Measurements from ENCODE around the gene GLP2R. TPM values are rescaled to one million over a fixed set of nuclear protein-coding genes. Genes with fewer than 3 reads are reported as not detected.

The GLP2R gene
- total RNA-seq, 5 donors from 2014 or later (not counting 1 experiment from before 2014, with no cell fraction given) = not detected

DNA sequence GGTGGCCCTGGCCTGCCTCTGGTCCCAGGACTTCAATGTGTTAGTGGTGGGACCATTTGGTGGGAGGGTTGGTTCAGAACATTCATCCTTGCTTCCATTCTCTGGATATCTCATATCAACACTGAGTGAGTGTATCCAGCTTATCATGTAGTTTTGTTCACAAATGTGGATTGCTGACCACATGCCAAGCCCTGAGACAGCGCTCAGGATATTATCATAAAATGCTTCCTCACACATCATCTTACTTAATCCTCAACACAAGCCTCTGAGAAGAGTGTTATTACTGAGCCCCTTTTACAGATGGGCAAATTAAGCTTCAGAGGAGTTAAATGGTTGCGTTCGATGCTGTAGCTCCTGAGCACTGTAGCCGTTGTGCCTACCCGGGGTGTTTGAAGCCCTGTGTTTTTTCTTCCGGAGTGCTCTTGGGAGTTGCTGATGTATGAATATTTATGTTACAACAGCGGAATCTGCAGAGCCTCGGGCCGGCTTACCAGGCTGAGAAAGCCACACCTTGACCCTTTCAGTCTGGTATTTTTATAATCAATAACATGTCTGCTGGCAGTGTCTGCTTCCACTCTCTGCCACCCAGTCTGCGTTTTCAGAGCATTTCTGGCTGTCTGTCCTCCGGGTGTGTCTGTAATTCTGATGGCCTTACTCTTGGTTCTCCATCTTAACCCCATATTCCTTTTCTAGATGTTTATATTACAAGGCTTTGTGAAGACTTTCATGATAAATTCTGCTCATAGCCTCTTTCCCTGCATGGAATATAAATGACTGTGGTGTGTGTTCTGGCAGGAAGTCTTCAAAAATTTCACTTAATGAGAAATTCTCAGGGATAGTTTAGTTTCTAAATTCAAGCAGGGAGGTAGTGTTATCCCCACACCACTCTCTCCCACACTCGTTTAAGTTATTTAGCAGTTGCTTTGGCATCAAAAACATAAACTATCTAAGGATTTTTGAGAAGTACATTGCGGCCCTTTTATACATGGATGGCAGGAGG lies 2.9 kb downstream of the GLP2R start:
- Histone ChIP-seq H3K27ac (ENCODE audit: low read length) (no peak overlapping the region), H3K4me3 (ENCODE audit: control insufficient read depth in 1 of 2, extremely low read depth in 1 of 2, low read length in 1 of 2) (no peak overlapping the region), H3K9me3 (no peaks in the 10 kb centered on the region), H3K36me3 (ENCODE audit: control insufficient read depth in 2 of 2, extremely low read depth in 1 of 2, insufficient read depth in 1 of 2, low read length in 1 of 2) (no peaks in the 10 kb centered on the region), H3K27me3 (replicated peaks in 1 of 2; ENCODE audit: control insufficient read depth in 2 of 2, extremely low read depth in 1 of 2, insufficient read depth in 2 of 2, low read length in 1 of 2) (peaks cover 0 to 18% of the 10 kb centered on the region in 2 experiments), H3K4me1 (ENCODE audit: control insufficient read depth in 1 of 2, extremely low read depth in 1 of 2, insufficient read depth in 2 of 2, low read length in 2 of 2) (no peaks in the 10 kb centered on the region)
- H3K36me3 Mint-ChIP-seq = no peaks in the 10 kb centered on the region
- ChIA-PET CTCF (no interaction called here), POLR2A (no interaction called here)
- H3K27me3 Mint-ChIP-seq = peaks cover 0 to 7% of the 10 kb centered on the region in 2 donors
- no peak overlapping the region for H3K4me3 Mint-ChIP-seq
- no peak for ATAC-seq (replicated peaks in 1 of 4)
- H3K9me3 Mint-ChIP-seq = no peaks in the 10 kb centered on the region
- WGBS (ENCODE audit: insufficient coverage) = 73% methylated on average over 3 of the region's 13 CpGs
- no peaks in the 10 kb centered on the region for H3K4me1 Mint-ChIP-seq
- DNase-seq = no peak
- H3K27ac Mint-ChIP-seq = no peak overlapping the region

DNA sequence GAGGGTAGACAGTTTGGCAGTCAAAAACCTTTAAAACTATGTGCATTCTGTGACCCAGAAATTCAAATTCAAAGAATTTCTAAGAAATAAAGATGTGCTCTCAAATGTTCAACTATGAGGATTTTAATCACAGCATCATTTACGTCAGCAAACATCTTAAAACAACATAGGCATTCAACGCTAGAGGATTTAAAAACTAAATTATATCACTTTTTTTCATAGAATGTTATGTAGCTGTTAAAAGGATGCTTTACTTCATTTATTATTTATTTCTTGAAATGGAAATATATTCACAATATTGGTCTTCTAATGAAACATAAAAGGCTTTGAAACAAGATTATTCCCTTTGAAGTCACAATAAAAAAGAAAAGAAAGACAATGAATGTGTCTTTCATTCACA lies 3.6 kb downstream of the GLP2R start:
- H3K27ac ChIP-seq (ENCODE audit: low read length) = no peak overlapping the region
- H3K27me3 Mint-ChIP-seq = peaks cover 0 to 7% of the 10 kb centered on the region in 2 donors
- no CpG with 5 or more reads among the region's 2 CpGs for WGBS (ENCODE audit: insufficient coverage)
- no peak overlapping the region for H3K4me3 ChIP-seq (ENCODE audit: control insufficient read depth in 1 of 2, extremely low read depth in 1 of 2, low read length in 1 of 2)
- ChIA-PET POLR2A (no interaction called here), CTCF (no interaction called here)
- H3K27me3 ChIP-seq (replicated peaks in 1 of 2; ENCODE audit: control insufficient read depth in 2 of 2, extremely low read depth in 1 of 2, insufficient read depth in 2 of 2, low read length in 1 of 2) = peaks cover 0 to 17% of the 10 kb centered on the region in 2 experiments
- no peaks in the 10 kb centered on the region for H3K9me3 ChIP-seq
- ATAC-seq (replicated peaks in 1 of 4) = no peak
- no peak overlapping the region for H3K27ac Mint-ChIP-seq
- H3K4me1 Mint-ChIP-seq = no peaks in the 10 kb centered on the region
- H3K4me1 ChIP-seq (ENCODE audit: control insufficient read depth in 1 of 2, extremely low read depth in 1 of 2, insufficient read depth in 2 of 2, low read length in 2 of 2) = no peaks in the 10 kb centered on the region
- no peaks in the 10 kb centered on the region for H3K36me3 Mint-ChIP-seq
- no peaks in the 10 kb centered on the region for H3K9me3 Mint-ChIP-seq
- H3K4me3 Mint-ChIP-seq = no peak overlapping the region
- no peak for DNase-seq
- no peaks in the 10 kb centered on the region for H3K36me3 ChIP-seq (ENCODE audit: control insufficient read depth in 2 of 2, extremely low read depth in 1 of 2, insufficient read depth in 1 of 2, low read length in 1 of 2)

DNA sequence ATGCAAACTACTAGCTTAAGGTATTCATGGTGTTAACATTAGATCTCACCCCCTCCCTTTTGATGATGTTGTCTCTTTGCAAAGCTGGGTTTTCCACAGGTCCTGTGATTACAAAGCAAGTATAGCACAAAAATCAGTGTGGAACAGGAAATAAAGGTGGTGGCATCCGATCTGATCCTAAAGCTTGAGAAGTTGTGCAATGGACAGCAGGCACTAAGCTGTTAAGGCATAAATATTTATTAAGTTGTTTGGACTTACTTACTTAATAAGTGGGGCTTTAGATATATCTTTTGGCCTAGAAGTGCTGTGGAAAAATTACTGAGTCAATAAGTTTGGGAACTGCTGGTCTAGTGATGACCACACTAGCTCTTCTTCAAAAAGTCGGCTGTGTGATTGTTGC lies 5.0 kb downstream of the GLP2R start:
- H3K27me3 Mint-ChIP-seq = peaks cover 0 to 7% of the 10 kb centered on the region in 2 donors
- H3K4me1 Mint-ChIP-seq = no peaks in the 10 kb centered on the region

GRCh38 chr17:9833922-9834321 lies 8.2 kb downstream of the GLP2R start:
- peaks cover 9 to 16% of the 10 kb centered on the region in 2 donors for H3K27me3 Mint-ChIP-seq
- H3K9me3 ChIP-seq = no peaks in the 10 kb centered on the region
- ChIA-PET POLR2A (no interaction called here), CTCF (no interaction called here)
- H3K27ac Mint-ChIP-seq = no peak overlapping the region
- no peaks in the 10 kb centered on the region for H3K9me3 Mint-ChIP-seq
- ATAC-seq (replicated peaks in 1 of 4) (no peak), DNase-seq (no peak)
- H3K4me1 Mint-ChIP-seq = no peaks in the 10 kb centered on the region
- H3K4me1 ChIP-seq (ENCODE audit: control insufficient read depth in 1 of 2, extremely low read depth in 1 of 2, insufficient read depth in 2 of 2, low read length in 2 of 2) = no peaks in the 10 kb centered on the region
- peaks cover 0 to 2% of the 10 kb centered on the region in 2 experiments for H3K27me3 ChIP-seq (replicated peaks in 1 of 2; ENCODE audit: control insufficient read depth in 2 of 2, extremely low read depth in 1 of 2, insufficient read depth in 2 of 2, low read length in 1 of 2)
- no CpG with 5 or more reads among the region's 4 CpGs for WGBS (ENCODE audit: insufficient coverage)
- H3K36me3 ChIP-seq (ENCODE audit: control insufficient read depth in 2 of 2, extremely low read depth in 1 of 2, insufficient read depth in 1 of 2, low read length in 1 of 2) = no peaks in the 10 kb centered on the region
- no peaks in the 10 kb centered on the region for H3K36me3 Mint-ChIP-seq
- H3K4me3 ChIP-seq (ENCODE audit: control insufficient read depth in 1 of 2, extremely low read depth in 1 of 2, low read length in 1 of 2) = no peak overlapping the region
- no peak overlapping the region for H3K27ac ChIP-seq (ENCODE audit: low read length)
- H3K4me3 Mint-ChIP-seq = no peak overlapping the region

More for the DNA sequence above, 5.0 kb downstream of the GLP2R start:
- no peak overlapping the region for H3K4me3 ChIP-seq (ENCODE audit: control insufficient read depth in 1 of 2, extremely low read depth in 1 of 2, low read length in 1 of 2)
- ATAC-seq (replicated peaks in 1 of 4) (no peak), DNase-seq (no peak)
- Mint-ChIP-seq H3K27ac (no peak overlapping the region), H3K4me3 (no peak overlapping the region), H3K36me3 (no peaks in the 10 kb centered on the region), H3K9me3 (no peaks in the 10 kb centered on the region)
- H3K4me1 ChIP-seq (ENCODE audit: control insufficient read depth in 1 of 2, extremely low read depth in 1 of 2, insufficient read depth in 2 of 2, low read length in 2 of 2) = no peaks in the 10 kb centered on the region
- H3K36me3 ChIP-seq (ENCODE audit: control insufficient read depth in 2 of 2, extremely low read depth in 1 of 2, insufficient read depth in 1 of 2, low read length in 1 of 2) = no peaks in the 10 kb centered on the region
- no peak overlapping the region for H3K27ac ChIP-seq (ENCODE audit: low read length)
- H3K27me3 ChIP-seq (replicated peaks in 1 of 2; ENCODE audit: control insufficient read depth in 2 of 2, extremely low read depth in 1 of 2, insufficient read depth in 2 of 2, low read length in 1 of 2) = peaks cover 0 to 9% of the 10 kb centered on the region in 2 experiments
- CTCF ChIA-PET = no interaction called here
- H3K9me3 ChIP-seq = no peaks in the 10 kb centered on the region
- POLR2A ChIA-PET = no interaction called here
- WGBS (ENCODE audit: insufficient coverage) = no CpG with 5 or more reads among the region's 2 CpGs

- CTCF ChIA-PET = no interaction called here
- Histone ChIP-seq H3K4me1 (ENCODE audit: control insufficient read depth in 1 of 2, extremely low read depth in 1 of 2, insufficient read depth in 2 of 2, low read length in 2 of 2) (no peaks in the 10 kb centered on the region), H3K27ac (ENCODE audit: low read length) (no peak overlapping the region), H3K27me3 (replicated peaks in 1 of 2; ENCODE audit: control insufficient read depth in 2 of 2, extremely low read depth in 1 of 2, insufficient read depth in 2 of 2, low read length in 1 of 2) (peaks cover 0 to 7% of the 10 kb centered on the region in 2 experiments), H3K4me3 (ENCODE audit: control insufficient read depth in 1 of 2, extremely low read depth in 1 of 2, low read length in 1 of 2) (no peak overlapping the region), H3K36me3 (ENCODE audit: control insufficient read depth in 2 of 2, extremely low read depth in 1 of 2, insufficient read depth in 1 of 2, low read length in 1 of 2) (no peaks in the 10 kb centered on the region), H3K9me3 (no peaks in the 10 kb centered on the region)
- ATAC-seq (replicated peaks in 1 of 4) = no peak
- no peaks in the 10 kb centered on the region for H3K9me3 Mint-ChIP-seq
- no peak for DNase-seq
- POLR2A ChIA-PET = no interaction called here
- no peak overlapping the region for H3K4me3 Mint-ChIP-seq
- WGBS (ENCODE audit: insufficient coverage) = 81% methylated on average over 7 of the region's 11 CpGs
- no peaks in the 10 kb centered on the region for H3K36me3 Mint-ChIP-seq
- H3K27ac Mint-ChIP-seq = no peak overlapping the region
- H3K4me1 Mint-ChIP-seq = no peaks in the 10 kb centered on the region
- H3K27me3 Mint-ChIP-seq = peaks cover 21 to 23% of the 10 kb centered on the region in 2 donors
These were observed 12.1 kb downstream of the GLP2R start for GRCh38 chr17:9837551-9838471.

DNA sequence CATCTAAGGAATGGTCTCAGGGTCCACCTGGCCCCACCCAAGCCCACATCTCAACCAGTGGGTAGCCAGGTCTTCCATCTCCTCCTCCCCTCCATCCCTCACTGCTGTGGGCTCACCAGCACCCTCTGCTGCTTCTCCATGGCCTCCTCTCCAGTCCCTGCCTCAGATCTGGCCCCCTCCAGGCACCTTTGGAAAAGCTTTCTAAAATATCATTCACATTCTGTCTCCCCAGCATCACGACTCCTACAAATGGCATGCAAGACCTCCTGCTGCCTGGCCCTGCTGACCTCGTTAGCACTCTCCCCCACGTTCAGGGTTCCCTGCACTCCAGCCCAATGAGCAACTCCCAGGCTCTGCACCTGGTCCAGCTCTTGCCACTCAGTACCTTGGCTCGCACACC lies 13.7 kb downstream of the GLP2R start:
- Mint-ChIP-seq H3K36me3 (no peaks in the 10 kb centered on the region), H3K9me3 (no peaks in the 10 kb centered on the region), H3K27ac (no peak overlapping the region), H3K27me3 (peaks cover 24 to 27% of the 10 kb centered on the region in 2 donors), H3K4me1 (no peaks in the 10 kb centered on the region), H3K4me3 (no peak overlapping the region)
- ATAC-seq (replicated peaks in 1 of 4) = no peak
- H3K27ac ChIP-seq (ENCODE audit: low read length) = no peak overlapping the region
- DNase-seq = no peak
- H3K4me3 ChIP-seq (ENCODE audit: control insufficient read depth in 1 of 2, extremely low read depth in 1 of 2, low read length in 1 of 2) = no peak overlapping the region
- ChIA-PET POLR2A (no interaction called here), CTCF (no interaction called here)
- no peaks in the 10 kb centered on the region for H3K36me3 ChIP-seq (ENCODE audit: control insufficient read depth in 2 of 2, extremely low read depth in 1 of 2, insufficient read depth in 1 of 2, low read length in 1 of 2)
- no peaks in the 10 kb centered on the region for H3K9me3 ChIP-seq
- no peaks in the 10 kb centered on the region for H3K4me1 ChIP-seq (ENCODE audit: control insufficient read depth in 1 of 2, extremely low read depth in 1 of 2, insufficient read depth in 2 of 2, low read length in 2 of 2)
- WGBS (ENCODE audit: insufficient coverage) = 38% methylated on average over 4 of the region's 4 CpGs
- peaks cover 0 to 7% of the 10 kb centered on the region in 2 experiments for H3K27me3 ChIP-seq (replicated peaks in 1 of 2; ENCODE audit: control insufficient read depth in 2 of 2, extremely low read depth in 1 of 2, insufficient read depth in 2 of 2, low read length in 1 of 2)

All from T-cell (primary cell).